ENCODE measurements around the gene GCDH.
A peak's percentile ranks its signal among the peaks of the same experiment; 100 is the strongest.
"Not testable (repeated sequence)": the region's sequence is repeated elsewhere in the genome, so short reads cannot be mapped to it uniquely, and the experiment has no call there.

GCDH gene

GRCh38 chr19:12899891-12900518 is 9.0 kb downstream of the GCDH start:
- no peak for DNase-seq (ENCODE audit: extremely low read depth in 1 of 2, low read depth in 1 of 2)

- no peak for DNase-seq (ENCODE audit: extremely low read depth in 1 of 2, low read depth in 1 of 2)
These were observed 16.2 kb downstream of the GCDH start for GRCh38 chr19:12907166-12907565.

GRCh38 chr19:12912571-12912970 is 21.6 kb downstream of the GCDH start:
- DNase-seq (ENCODE audit: extremely low read depth in 1 of 2, low read depth in 1 of 2), result no peak

GRCh38 chr19:12913011-12913561 is 22.1 kb downstream of the GCDH start:
- DNase-seq (ENCODE audit: extremely low read depth in 1 of 2, low read depth in 1 of 2), result no peak

DNA sequence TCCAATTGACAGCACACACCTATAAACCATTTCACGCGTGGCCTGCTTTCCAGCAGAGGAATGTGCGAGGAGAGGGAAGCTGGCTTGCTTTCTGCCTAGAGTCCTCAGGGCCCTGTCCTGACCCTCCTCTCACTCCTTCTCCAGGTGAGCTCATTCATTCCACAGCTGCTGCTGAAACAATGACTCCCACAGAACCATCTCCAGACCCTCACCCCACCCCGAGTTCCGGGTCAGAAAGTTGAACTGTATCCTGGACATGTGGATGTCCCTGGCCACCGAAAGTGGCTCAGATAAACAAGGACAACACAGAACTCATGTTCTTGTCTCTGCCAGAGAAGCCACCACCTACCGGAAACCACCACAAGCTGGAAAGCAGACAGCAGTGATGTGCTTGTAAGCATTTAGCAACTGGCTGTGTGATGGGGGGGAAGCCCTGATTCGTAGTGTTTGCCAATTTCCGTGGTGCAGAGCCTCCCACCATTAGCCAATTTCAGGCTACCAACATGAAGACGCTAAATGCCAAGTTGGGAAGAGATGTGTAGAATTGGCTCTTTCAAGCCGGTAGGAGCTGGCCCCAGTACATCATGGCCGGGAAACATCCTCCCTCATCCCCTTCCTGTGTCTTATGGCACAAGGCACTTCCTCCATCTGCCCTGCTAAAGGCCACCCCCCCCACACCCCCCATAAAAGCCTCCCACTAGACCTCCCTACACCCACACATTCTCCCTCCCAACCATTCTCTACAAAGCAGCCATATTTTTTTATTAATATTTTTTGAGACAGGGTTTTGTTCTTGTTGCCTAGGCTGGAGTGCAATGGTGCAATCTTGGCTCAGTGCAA is 23.1 kb downstream of the GCDH start:
- DNase-seq (ENCODE audit: extremely low read depth in 1 of 2, low read depth in 1 of 2), result no peak

- DNase-seq (ENCODE audit: extremely low read depth in 1 of 2, low read depth in 1 of 2), result not testable (repeated sequence)
These were observed 24.9 kb downstream of the GCDH start for GRCh38 chr19:12915860-12916259.

GRCh38 chr19:12918253-12918652 is 27.3 kb downstream of the GCDH start:
- no peak for DNase-seq (ENCODE audit: extremely low read depth in 1 of 2, low read depth in 1 of 2)

- DNase-seq (ENCODE audit: extremely low read depth in 1 of 2, low read depth in 1 of 2), result no peak
These were observed 30.1 kb downstream of the GCDH start for GRCh38 chr19:12921047-12921446.

DNA sequence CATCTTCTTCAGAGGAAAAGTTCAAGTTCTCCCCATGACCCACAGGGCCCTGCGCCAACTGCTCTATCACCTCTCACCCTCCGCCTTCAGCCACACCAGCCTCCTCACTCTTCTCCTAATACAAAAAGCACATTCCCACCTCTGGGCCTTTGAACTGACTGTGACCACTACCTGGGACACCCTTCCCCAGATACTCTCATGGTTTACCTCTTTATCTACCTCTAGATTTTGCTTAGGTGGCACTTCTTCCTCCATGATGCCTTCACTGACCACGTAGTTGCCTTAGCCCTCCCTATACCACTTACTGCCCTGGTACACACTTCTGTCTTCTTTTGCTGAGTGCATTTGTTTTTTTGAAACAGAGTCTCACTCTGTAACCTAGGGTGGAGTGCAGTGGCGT is 32.0 kb downstream of the GCDH start:
- DNase-seq (ENCODE audit: extremely low read depth in 1 of 2, low read depth in 1 of 2), result no peak

GRCh38 chr19:12924621-12925310 is 33.8 kb downstream of the GCDH start:
- no peak for DNase-seq (ENCODE audit: extremely low read depth in 1 of 2, low read depth in 1 of 2)

DNA sequence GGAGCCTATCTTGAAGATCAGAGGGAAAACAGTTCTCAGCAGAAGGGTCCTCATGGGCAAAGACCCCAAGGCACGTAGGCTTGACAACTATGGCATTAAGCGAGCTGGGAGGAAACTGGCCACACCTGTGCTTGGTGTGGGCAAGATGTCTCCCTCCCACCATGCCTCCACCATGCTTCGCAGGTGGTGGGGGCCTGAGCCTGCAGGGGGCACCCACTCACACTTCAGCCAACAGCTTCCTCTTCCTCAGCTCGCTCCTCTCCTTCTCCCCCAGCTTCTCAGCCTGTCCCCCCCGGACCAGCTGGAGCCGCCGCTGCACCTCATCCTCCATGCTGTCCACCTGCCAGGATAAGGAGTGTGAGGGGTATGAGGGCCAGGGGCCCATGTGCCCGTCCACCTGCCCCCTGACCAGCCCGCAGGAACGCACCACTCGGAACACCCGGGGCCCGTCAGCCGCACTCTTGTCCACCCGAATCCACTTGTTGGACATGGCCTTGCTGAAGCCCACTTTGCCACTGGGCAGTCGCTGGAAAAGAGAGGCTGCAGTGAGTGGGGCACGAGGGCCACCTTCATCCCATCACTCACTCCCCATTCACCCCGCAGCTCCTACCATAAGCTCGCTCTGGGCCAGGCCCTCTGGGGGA is 39.2 kb downstream of the GCDH start:
- no peak for DNase-seq (ENCODE audit: extremely low read depth in 1 of 2, low read depth in 1 of 2)

- no peak for DNase-seq (ENCODE audit: extremely low read depth in 1 of 2, low read depth in 1 of 2)
These were observed 41.7 kb downstream of the GCDH start for GRCh38 chr19:12932392-12933286.

DNA sequence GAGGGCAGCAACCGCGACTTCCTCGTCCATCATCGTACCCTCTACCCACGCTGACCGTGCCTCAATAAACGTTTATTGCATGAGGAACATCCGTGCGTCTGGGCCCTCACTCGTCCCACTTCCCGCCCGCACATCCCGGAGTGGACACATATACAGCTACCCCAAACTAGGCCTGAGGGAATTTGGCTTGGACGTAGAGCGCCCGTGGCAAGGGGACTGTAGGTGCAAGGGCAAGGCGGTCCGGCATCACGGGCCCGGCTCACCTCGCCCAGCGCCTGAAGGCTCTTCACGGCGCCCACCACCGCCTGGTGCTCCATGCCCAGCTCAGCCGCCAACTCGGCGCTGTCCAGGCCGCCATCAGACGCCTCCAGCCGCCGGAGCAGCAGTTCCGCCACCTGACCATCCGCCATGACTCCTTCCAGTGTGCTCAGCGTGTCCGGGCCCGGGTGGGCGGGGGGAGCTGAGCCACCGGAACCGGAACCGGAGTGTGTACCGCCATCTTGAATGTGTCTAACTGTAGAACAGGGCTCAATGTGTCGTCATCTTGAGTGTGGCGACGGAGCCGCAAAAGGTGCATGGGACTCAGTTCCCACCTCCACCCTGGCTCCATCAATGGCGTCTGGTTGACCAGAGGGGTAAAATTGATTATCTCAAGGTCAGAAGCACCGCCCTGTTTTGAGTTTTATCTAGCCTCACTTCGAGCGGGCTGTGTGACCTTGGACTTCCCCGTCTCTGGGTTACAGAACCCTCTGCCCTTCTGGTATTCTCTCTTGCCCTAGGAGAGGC is 42.5 kb downstream of the GCDH start, which contains the start of gene FARSA:
TSS of gene FARSA (minus strand) at position 425 of the 786 bp plus-strand sequence. CDS start at position 410, 15 bp downstream.
- peak; percentile 68 to 76 for DNase-seq (ENCODE audit: extremely low read depth in 1 of 2, low read depth in 1 of 2)

GRCh38 chr19:12935071-12935470 is 44.1 kb downstream of the GCDH start:
- DNase-seq (ENCODE audit: extremely low read depth in 1 of 2, low read depth in 1 of 2), result no peak

DNA sequence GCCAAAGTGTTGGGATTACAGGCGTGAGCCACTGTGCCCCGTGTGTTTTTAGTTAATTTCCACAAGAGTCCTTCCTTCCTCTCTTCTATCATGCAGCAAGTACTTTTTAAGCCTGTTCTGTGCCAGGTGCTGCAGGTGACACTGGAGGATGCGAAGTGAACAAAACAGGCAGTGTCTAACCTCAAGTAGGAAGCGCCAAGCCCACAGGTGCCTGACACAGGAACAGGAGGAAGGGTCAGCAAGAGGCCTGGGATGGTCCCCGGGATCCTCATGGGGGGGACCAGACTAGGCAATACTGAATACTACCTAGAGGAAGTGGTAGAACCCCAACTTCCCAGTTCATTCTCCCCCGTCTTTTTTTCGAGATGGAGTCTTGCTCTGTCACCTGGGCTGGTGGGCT is 45.6 kb downstream of the GCDH start:
- DNase-seq (ENCODE audit: extremely low read depth in 1 of 2, low read depth in 1 of 2), result no peak

DNA sequence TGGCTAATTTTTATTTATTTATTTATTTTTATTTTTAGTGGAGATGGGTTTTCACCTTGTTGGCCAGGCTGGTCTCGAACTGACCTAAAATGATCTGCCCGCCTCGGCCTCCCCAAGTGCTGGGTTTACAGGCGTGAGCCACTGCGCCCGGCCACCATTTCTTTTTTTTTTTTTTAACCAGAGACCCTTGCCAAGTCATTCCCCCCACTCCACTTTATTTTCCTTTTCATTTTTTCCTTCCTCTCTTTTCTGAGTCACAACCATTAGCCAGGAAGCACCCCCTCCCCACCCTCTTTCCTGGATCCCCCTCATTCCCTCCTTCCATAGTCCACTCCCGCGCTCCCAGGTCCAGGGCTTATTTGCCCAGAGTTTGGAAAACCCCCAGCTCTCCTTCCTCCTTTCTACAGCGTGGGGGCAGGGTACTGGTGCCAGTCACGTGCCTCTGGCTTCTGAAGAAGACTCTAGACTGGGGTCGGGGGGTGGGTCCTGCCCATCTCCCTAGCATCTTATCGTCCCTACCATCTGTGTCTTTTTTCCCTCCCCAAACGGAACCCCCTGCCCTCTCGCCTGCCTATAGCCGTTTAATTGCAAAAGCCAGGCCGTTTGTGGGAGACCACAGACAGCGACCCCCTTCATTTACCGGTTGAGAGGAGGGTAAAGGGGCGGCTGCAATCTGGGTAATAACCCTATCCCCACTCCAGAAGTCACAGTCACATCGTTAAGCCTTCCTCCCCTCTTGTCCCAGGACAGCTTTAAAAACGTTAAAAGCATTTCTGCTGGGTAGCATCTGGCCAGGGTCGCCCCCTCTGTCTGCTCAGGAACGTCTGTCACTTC is 46.4 kb downstream of the GCDH start:
- no peak for DNase-seq (ENCODE audit: extremely low read depth in 1 of 2, low read depth in 1 of 2)

DNA sequence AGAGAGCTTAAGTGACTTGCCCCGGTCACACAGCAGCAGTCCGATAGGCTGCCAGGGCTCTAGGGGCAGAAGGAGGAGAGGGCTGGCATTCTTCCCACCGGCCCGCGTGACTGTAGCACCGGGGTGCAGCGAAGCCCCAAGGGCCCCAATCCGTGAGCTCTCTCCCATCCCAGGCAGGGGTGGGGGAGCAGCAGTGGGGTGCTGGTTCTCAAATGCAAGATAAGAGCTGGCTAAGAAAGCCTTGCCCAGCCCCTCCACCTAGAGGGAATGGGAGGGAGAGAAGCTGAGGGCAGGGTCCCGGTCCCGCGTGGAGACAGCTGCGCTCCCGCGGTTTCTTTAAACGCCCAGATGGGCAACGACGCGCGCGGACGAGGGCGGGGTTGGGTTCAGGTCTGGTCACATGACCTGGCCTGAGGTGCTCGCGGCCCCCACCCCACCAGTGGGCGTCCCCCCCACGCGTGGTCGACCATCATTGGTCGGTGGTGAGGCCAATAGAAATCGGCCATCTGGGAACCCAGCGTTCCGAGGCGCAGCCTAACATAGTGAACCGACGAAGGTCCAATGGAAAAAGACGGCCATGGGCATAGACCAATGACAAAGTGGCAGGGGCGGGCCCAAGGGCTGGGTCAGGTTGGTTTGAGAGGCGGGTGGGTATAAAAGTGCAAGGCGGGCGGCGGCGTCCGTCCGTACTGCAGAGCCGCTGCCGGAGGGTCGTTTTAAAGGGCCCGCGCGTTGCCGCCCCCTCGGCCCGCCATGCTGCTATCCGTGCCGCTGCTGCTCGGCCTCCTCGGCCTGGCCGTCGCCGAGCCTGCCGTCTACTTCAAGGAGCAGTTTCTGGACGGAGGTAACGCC is 47.2 kb downstream of the GCDH start, which contains the start of gene CALR:
TSS of gene CALR (plus strand) at position 683 of the 852 bp plus-strand sequence. CDS start at position 754, 71 bp downstream.
- DNase-seq (ENCODE audit: extremely low read depth in 1 of 2, low read depth in 1 of 2), result peak; percentile 94 to 99
